Epidermal melanocyte (primary cell): ENCODE measurements around the gene PRSS8.
A peak's percentile ranks its signal among the peaks of the same experiment; 100 is the strongest.
"Not testable (repeated sequence)": the region's sequence is repeated elsewhere in the genome, so short reads cannot be mapped to it uniquely, and the experiment has no call there.

Experiments
- DNase-seq: peaks from one replicate; pipeline ENCODE4 v3.0.0; 2011; ENCODE audit warnings: low spot score; ENCODE audit not compliant: insufficient read length

PRSS8 gene

DNA sequence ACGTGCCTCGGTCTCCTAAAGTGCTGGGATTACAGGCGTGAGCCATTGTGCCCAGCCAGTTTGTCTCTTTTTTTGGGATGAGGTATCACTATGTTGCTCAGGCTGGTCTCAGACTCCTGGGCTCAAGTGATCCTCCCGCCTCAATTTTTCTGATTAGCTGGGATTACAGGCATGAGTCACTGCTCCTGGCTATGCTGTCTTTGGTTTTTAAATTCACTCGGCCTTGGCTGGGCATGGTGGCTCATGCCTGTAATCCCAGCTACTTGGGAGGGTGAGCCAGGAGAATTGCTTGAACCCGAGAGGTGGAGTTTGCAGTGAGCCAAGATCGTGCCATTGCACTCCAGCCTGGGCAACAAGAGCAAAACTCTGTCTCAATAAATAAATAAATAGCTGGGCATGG, 8.9 kb upstream of the PRSS8 start:
- not testable (repeated sequence) for DNase-seq

DNA sequence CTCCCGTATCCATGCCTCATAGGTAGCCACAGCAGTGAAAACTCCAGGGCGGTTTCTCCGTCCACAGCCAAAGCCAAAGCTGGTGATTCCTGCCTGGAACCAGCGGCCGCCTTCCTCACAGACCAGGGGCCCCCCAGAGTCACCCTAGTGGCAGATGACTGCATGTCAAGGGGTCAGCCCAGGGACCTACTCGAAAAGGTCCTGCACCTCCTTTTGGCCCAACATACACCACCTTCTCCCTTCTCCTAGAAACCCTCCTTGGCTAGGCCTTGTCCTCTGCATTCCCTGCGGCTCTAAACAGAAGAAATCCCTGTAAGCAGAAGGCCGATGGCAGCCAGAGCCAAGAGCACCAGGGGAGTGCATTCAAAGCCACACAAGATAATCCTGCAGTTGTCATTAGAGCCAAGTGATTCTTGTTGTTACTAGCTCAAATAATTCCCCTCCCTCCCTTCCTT, 8.2 kb upstream of the PRSS8 start:
- DNase-seq = no peak

DNA sequence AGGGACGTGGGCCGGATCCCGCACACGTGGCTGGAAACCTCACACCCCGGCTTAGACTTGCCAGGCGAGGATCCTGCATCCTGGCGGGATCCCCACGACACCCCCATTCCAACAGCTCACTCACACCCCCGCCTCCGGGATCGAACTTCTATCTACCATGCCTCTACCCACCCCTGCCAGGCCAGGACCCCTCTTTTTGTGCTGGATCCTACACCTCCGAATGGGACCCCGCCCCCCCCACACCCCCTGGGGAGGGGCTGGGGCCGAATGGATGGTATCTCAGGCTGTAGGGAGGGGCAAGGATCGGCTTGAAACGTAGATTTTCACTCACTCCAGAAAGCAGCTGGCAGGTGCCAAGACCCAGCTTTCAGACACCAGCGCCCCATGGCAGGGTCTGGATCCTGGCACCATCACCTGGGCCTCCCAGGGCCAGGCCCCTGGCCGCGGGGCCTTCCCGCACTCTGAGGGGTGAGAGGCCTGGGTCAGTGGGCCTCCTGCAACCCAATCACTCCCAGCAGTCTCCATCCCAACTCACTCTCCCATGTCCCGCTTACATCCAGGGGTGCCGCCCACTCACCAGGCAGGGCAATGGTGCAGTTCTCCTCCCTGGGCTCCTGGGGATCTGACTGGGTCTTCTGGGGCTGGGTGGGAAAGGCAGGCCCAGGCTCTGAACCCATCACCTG, 7.6 kb upstream of the PRSS8 start:
- no peak for DNase-seq

DNA sequence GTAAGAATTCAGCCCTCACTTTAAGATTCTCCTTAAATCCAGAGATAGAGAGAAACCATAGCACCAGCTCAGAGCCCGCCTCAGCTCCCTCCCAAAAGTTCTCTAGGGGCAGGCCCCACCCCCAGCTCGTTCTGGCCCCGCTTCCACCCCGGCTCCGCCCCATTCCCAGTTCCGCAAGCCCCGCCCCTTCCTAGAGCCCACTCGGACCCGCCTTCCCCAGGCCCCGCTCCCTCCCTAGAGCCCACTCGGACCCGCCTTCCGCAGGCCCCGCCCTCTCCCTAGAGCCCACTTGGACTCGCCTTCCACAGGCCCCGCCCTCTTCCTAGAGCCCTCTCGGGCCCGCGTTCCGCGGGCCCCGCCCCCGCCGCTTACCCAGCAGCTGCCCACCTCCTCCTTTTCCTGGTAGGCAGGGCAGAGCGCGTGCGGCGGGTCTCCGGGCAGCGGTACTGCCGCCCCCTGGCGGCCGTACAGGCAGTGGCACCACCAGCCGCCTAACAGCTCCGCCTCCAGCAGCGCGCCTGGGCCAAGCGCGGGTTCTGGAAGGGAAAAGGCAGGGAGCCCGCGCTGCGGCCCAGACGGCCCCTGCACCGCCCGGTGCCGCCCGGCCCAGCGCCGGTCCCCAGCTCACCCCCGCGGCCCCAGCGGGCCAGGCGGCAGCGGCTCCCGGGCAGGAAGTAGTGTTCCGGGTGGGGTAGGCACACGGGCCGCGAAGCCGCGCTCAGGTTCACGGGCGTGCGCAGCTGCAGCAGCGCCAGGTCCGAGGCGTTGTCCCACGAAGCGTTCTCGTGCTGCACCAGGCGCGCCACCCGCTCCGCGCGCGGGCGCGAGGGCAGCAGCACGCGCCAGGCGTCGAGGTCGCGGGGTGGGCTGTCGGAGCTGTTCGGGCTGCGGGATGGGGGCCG, 6.8 kb upstream of the PRSS8 start:
- DNase-seq = peak; percentile 99

DNA sequence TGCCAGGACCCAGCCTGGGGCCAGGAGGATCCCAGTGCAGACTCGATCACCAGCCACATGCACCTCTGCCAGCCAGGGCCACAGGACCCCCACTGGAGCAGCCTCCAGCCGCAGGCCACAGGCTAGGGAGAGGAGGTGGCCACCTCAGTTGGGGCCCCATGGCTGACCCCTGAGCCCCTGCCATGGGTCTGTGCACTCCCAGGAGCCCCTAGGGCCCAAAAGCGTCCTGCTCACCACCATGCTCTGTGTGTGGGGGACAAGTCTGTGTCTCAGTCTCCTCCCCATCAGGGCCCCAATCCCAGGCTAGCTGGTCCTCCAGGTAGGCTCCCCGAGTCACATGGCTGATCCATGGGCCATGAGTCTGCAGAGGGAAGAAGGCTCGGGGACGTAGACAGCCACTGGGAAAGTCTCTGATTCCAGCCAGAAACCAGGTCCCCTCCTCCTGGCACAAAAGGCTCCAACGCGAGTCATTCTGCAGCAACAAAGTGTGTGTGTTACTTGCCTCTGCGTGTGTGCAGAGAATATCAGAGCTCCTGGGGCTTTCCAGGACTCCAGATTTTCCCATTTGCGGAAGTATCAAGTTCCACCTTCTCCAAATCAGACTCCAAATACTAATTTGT, 6.1 kb upstream of the PRSS8 start:
- DNase-seq = peak; percentile 29

GRCh38 chr16:31141071-31141469, 5.5 kb upstream of the PRSS8 start:
- DNase-seq = not testable (repeated sequence)

GRCh38 chr16:31138621-31139578, 3.4 kb upstream of the PRSS8 start:
- DNase-seq = no peak

GRCh38 chr16:31136822-31137499, 1.4 kb upstream of the PRSS8 start:
- not testable (repeated sequence) for DNase-seq

GRCh38 chr16:31136287-31136662, 748 bp upstream of the PRSS8 start:
- no peak for DNase-seq

GRCh38 chr16:31134625-31135534, 647 bp downstream of the PRSS8 start:
- no peak for DNase-seq

DNA sequence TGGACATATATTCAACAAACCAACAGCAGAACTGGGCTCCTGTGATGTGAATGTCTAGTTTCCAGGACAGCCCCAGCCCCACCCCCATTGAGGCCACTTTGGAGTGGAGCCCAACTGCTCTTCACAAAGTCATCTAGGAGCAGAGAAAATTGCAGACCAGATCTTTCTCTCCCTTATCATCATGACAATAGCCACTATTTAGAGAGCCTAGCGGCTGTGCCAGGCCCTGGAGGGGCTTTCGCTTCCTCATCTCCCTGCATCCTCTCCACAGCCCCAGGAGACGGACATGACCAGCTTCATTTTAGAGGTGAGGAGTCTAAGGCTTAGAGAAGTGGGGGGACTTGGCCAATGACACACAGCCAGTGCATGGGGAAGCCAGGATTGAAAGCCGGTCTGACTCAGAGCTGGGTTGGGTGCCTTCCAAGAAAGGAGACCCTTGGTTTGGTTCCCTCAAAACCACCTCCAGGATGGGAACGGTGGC, 1.4 kb downstream of the PRSS8 start:
- peak; percentile 78 for DNase-seq

DNA sequence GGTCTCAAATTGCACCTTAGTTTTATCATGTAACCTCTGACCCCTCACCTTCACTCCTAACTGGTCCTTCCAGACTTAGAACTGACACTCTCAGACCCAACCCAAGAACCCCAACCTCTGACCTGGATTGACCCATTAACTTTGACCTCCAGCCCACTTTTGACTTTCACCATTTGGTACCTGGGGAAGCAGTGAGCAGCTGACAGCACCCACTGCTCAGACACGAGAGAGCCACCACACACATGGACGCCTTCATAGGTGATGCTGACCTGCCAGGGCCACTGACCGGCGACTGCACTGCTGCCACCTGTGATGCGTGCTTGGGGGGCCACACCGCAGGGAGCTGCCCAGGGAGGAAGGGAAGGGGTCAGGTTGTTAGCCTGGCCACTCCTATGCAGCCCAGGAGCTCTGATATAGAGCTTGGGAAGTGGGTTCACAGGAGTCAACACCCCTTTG, 2.5 kb downstream of the PRSS8 start:
- no peak for DNase-seq

GRCh38 chr16:31132303-31132979, 3.1 kb downstream of the PRSS8 start:
- no peak for DNase-seq

GRCh38 chr16:31131841-31132271, 3.7 kb downstream of the PRSS8 start:
- no peak for DNase-seq

GRCh38 chr16:31131416-31131815, 4.1 kb downstream of the PRSS8 start:
- DNase-seq = no peak

- no peak for DNase-seq
Measured at GRCh38 chr16:31130899-31131298, 4.6 kb downstream of the PRSS8 start.

GRCh38 chr16:31130336-31130891, 5.1 kb downstream of the PRSS8 start:
- DNase-seq = no peak
